ENCODE data around the gene PF4V1.

- TF ChIP-seq EP300 (IDR thresholded peaks at IDR 0.05) (no peak), CTCF (IDR thresholded peaks at IDR 0.05) (no peak), POLR2A (IDR thresholded peaks at IDR 0.05) (no peak)
Observed at GRCh38 chr4:73870768-73871167, 17.7 kb downstream of the PF4V1 start.
